ENCODE results near the gene TSR3. TPM values are rescaled to one million over a fixed set of nuclear protein-coding genes. Genes with fewer than 3 reads are reported as not detected.
A peak's percentile ranks its signal among the peaks of the same experiment; 100 is the strongest.
"Not testable (repeated sequence)": the region's sequence is repeated elsewhere in the genome, so short reads cannot be mapped to it uniquely, and the experiment has no call there.

TSR3 gene
- total RNA-seq, 1 experiment from 2014 or later = 101 TPM

DNA sequence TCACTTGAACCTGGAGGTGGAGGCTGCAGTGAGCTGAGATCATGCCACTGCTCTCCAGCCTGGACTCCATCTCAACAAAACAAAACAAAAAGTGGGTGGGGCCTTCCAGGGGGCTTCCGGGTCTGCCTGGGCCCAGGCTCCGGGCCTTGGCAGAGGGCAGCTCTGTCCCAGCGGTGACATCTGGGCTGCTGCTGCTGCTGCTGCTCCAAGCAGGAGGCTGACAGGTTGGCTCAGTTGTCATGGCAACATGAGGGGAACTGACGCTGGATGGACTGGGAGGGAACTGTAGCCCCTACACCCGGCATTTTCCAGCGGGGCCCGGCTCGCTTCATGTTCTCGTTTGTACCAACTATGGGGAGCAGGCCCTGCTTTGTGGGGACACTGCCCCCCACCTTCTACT is 14.2 kb downstream of the TSR3 start:
- DNase-seq (ENCODE audit: low read depth) = no peak

DNA sequence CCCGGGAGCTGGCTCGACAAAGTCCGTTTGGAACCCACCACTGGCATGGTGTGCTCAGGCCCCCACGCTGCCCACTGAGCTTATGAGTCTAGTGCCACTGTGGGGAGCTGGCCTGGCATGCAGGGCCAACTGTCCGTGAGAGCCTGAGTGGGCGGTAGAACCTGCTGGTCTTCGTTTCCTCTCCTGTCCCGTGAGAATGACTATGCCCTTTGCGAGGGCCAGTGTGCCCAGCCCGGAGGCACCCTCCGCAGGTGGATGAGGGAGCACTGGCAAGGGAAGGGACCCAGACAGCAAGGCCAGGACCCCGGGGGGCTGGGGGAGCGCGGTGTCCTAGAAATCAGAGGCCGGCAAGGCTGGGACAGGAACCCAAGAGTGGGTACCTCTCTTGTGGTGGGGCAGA is 15.1 kb downstream of the TSR3 start:
- DNase-seq (ENCODE audit: low read depth) = no peak

DNA sequence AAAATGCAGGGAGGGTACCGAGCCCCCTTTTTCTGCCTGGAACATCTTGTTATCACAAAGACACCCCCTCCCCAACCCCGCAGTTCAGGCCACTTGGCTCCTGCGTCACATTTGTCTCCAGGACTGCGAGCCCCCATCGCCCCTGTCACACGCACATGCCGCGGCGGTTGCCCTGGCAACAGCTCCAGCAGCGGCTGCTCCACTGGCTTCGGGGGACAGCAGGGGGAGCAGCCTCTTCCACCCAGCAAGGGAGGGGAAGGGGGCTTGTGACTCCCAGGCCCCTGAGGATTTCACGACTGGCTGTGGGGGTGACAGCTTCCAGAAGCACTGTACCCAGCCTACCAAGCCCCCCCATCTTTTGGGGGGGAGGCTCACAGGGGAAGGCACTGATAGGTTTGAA is 15.7 kb downstream of the TSR3 start:
- no peak for DNase-seq (ENCODE audit: low read depth)

DNA sequence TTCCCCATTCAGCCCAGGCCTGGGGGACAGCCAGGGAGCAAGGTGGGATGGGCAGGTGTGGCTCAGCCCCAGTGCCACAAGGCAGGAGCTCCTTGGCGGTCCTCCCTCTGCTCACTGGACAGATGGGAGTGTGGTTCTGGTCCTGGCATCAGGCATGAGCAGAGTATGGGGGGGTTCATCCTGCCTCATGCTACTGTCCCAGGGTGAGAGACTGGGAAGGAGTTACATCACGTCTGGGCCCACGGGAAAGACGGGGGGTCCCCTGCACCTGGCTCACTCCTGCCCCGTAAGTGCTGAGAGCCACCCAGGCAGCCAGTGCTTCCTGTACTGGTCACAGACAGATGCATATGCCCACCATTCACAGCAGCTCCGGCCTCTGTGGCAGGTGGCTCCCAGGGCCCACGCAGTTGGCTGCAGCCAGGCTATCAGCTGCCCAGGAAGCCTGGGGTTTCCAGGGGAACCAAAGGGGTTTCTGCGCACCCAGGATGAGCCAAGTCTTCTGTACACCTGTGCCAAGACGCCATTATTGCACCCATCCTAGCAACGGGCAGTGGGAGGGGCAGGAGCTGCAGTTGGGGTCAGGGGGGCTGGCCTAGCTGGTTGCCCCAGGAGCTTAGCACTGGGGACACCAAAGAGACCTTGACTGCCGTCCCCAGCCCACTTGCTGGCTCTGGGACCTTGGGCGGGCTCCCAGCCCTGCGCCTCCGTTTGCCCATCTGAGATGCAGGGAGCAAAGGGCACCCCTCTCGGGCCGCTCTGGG is 16.3 kb downstream of the TSR3 start:
- no peak for DNase-seq (ENCODE audit: low read depth)

DNA sequence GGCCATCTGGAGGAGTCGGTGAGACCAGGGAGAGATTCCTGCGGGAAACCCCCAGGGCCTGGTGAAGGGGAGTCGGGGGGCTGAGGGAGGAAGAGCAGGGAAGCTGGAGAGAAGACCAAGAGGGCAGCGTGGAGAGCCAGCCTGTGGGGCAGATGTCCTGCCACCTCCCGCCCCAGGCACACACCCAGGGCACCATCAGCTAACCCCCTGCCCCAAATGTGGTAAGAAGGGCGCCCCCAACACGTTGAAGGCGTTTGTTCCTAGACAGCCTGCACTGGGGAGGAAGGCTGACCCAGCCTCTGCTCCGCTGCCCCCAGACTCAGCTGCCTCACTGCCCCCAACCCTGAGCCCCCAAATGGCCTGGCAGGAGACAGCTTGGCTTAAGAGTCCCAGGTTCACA is 16.9 kb downstream of the TSR3 start:
- DNase-seq (ENCODE audit: low read depth) = no peak

DNA sequence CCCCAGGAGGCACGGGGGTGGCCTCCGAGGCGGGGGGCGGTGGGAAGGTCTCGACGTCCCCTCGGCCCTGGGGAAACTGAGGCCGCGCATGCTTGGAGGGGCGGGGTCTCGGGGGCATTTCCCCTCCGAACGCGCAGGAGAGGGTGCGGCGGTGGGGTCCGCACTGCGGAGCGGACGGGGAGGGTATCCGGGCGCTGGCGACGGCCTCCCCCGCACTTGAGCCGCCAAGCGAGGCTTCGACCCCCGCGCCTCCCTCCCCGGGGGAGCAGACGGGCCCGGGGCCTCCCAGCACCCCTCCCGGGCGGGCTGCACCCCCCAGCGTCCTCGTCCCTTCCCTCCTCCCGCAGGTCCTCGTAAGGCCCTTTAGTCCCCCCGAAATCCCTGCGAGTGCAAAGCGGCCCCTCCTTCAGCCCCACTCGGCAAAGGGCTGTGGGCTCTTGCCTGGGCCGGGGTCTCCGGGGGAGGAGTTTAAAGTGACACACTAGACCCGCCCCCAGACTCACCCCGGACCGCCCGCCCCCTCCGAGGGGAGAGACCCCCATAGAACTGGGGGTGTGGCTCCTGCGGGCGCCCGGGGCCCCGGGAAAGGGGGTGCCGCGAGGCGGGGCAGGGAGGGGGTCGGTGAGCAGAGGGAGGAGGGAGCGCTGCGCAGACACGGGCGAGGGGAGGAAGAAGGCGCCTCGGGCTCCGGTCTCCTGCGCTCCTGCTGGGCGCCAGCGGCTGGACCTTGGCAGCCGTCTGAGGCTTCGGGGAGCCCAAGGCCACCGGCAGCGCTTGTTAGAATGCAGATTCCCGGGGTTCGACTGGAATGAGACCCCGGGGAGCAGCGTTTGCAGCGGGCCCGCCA is 17.6 kb downstream of the TSR3 start:
- no peak for DNase-seq (ENCODE audit: low read depth)

DNA sequence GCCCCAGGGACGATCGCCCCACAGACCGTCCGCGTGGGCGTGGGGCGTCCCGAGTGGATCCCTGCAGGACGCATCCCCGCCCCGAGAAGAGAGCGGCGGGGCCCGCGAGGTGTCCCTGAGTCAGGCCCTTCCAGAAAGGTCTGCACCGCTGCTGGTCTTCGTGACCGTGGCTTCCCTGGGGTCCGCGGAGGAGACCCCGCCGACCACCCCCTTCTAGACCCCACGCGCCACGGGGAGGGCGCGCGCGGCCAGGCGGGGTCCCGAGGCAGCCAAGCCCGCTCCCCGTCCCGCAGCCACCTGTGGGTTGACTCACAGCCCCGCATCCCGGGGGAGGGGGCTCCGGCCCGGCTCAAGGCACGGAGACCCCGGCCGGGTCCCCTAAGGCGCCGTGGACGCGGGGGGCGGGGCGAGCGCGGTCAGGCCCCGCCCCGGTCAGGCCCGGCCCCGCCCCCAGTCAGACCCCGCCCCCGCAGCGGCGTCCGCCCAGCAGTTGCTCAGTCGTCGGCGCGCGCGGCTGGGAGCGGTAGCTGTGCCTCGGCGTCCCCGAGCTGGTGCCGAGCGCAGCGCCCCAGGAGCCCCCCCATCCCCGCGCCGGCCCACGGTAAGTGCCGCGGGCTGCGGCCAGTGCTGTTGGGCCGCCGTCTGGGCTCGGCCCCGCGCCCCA is 18.4 kb downstream of the TSR3 start, which contains the start of gene BAIAP3:
Gene BAIAP3, plus strand, starts transcription at position 497 of the 664 bp plus-strand sequence. CDS start 4,905 bp downstream, outside the sequence.
- DNase-seq (ENCODE audit: low read depth) = no peak

DNA sequence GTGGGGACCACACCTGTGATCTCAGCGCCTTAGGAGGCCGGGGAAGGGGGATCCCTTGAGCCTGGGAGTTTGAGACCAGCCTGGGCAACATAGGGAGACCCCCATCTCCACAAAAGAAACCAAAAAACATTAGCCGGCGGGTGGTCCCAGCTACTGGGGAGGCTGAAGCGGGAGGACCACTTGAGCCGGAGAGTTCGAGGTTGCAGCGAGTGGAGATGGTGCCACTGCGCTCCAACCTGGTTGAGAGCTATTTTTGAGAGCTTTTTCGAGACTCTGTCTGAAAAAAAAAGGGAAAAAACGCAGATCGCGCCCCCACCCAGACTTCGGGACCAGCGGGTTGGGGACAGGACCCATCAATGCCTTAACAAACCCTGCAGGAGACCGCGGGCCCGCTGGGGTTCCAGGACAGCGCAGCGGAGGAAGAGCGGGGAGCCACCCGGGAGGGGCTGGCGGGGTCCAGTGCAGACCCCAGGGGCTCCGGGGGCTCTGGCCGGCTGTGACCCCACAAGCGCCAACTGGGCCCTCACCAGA is 19.0 kb downstream of the TSR3 start:
- no peak for DNase-seq (ENCODE audit: low read depth)

DNA sequence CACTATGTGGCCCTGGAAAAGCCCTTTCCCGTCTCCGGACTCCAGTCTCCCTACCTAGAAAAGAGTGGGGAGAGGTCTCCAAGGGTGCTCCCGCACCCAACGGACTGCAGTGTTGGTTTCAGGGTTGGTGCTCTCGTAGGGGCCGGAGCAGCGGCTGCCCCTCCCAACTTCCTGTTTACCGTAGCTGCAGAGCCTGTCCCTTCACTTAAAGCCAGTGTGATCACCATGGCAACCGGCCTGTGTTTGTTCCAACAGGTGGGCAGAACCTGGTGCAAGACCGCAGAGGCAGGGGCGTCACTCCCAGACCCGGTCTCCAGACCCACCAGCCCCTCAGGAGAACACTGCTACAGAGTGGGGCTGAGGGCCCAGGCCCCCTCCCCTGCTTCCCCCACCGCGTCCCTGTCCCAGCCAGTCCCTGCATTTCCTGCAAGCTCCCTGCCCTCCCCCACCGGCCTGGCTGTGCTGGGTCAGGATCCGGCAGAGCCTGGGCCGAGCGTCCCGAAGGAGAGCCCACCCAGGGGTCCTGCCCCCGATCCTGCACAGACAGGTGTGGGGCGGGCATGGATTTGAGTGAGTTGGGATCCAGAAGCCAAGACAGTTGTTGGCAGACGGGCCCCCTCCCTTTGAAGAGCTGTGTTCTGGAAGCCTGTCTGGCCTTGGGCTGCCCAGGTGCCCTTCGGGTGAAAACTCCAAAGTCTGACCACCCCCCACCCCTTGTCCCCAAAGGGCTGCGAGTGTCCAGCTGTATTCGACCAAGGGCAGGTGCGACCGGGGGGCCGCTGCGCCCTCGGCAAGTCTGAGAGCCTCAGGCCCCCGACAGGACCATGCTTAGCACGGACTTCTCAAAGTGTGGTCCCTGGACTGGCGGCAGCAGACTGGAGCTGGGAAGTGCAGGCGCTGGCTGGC is 19.7 kb downstream of the TSR3 start:
- DNase-seq (ENCODE audit: low read depth) = peak; percentile 91

DNA sequence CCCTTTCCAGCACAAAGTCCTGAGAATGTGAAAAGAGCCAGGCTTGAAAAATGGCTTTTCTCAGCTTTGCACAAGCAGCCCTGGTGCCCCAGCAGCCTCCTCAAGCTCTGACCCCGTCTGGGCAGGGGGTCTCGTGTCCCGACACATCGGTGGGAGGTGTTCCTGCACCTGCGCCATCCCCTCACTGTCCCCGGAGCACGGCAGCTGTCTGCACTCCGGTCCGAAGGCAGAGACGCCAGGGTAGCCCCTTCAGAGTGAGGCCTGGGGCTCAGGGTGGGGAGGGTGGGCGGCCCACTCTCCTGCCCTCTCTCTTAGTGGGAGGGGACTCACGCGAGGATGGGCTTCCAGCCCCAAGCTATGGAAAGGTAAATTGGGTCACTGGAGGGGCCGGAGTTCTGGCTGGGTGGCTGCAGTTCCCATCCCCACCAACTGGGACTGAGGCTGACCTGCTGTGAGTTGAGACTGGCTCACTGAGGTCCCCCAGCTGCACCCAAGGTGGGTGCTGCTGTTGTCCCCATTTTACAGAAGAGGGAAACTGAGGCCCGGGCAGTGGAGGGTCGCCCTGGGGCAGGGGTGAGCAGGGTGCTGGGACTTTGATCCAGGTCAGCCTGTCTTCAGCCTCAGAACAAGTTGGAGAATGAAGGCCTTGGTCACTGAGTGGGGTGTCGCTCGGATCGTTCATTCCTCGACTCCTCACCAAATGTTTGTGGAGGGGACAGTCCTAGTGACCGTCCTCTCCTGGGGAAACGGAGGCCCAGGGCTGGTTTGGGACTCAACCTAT is 20.6 kb downstream of the TSR3 start:
- DNase-seq (ENCODE audit: low read depth) = no peak

DNA sequence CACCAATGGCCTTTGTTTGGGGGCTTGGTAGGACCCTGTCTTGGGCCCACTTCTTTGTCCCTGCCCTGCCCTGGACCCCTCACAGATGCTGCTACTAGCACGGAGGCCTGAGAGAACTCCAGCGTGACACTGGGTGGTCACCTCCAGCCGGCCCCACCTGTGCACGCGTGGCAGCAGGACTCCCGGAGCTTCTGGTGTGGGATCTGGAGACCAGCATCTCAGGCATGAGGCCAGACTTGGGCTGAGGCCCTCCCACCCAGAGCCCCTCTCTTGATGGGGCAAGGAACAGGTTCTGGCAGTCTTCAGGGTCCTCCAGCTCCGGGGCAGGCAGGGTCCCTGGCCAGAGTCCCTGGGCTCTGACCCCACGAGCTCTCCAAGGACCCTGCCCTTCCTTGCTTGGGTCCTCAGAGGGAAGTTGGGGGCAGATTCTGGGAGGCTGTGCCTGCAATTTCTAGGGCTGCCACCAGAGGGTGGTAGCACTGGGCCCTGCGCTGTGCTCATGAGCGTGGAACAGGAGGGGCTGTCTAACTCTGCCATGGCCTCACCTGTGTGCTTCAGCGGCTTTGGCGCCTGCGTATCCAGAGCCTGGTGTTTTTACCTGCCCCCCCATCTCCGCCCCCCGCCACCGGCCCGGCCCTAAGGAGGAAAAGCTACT is 21.3 kb downstream of the TSR3 start:
- no peak for DNase-seq (ENCODE audit: low read depth)

DNA sequence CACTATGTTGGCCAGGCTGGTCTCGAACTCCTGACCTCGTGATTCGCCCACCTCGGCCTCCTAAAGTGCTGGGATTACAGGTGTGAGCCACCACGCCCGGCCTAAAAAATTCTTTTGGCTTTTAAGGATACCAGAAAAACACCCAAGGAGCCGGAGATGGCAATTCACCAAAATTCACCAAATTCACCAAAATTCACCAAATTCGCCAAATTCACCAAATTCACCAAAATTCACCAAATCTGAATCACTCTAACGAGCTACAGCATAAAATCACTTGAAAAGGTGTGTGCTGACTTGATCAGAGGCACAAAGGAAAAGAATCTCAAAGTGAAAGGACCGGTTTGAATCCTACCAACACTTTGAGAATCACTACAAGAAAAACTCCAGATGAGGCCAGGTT is 22.7 kb downstream of the TSR3 start:
- DNase-seq (ENCODE audit: low read depth) = not testable (repeated sequence)

DNA sequence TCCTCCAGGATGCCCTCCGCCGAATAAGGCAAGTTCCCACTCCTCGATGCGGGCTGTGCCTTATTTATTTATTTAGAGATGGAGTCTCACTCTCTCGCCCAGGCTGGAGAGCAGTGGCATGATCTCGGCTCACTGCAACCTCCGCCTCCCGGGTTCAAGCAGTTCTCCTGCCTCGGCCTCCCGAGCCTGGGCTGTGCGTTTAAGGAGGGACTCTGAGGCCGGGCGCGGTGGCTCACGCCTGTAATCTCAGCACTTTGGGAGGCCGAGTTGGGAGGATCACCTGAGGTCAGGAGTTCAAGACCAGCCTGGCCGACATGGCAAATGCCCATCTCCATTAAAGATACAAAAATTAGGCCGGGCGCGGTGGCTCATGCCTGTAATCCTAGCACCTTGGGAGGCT is 23.5 kb downstream of the TSR3 start:
- DNase-seq (ENCODE audit: low read depth) = not testable (repeated sequence)

DNA sequence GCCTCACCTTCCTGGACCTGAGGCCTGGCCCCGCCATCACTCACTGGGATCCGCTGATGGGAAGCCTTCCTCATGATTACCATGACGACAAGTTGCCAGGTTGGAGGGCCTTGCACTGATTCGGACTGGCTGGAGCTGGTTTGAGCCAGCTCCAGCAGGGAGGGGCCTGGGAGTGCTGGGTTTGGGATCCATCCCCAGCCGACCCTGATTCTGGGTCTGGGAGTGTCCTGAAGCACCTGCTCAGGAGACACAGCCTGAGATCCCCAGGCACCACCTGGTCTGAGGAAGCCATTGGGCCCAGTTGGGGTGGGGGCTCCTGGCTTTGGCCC is 24.1 kb downstream of the TSR3 start:
- no peak for DNase-seq (ENCODE audit: low read depth)

DNA sequence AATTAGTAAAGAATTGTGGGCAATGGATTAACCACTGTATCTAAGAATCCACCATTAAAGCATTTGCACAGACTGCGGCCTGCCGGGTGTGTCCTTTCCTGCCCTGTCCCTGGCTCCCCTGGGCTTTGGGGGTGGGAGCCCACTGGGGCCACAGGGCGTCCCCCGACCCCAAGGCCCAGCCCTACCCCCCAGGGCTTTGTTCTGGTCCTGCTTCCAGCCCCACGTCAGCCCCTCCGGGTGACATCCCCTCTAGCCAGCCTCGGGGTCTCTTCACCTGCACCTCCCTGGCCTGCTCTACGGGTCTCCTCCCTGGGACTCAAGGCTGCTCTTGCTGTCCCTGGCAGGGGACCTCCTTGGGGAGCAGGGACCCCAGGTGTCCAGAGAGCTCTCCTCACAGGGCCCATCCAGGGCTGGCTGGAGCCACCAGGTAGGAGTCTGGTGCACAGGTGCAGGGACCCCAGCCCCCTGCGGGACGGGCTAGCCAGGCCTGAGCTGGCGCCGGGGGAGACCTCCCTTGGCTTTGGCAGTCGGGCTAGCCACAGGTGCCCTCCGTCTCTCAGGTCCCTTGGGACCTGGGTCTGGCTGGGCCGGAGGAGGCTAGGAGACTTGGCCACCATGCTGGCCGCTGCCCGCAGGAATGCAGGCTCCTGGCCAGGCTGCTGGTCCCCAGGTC is 24.6 kb downstream of the TSR3 start:
- no peak for DNase-seq (ENCODE audit: low read depth)

DNA sequence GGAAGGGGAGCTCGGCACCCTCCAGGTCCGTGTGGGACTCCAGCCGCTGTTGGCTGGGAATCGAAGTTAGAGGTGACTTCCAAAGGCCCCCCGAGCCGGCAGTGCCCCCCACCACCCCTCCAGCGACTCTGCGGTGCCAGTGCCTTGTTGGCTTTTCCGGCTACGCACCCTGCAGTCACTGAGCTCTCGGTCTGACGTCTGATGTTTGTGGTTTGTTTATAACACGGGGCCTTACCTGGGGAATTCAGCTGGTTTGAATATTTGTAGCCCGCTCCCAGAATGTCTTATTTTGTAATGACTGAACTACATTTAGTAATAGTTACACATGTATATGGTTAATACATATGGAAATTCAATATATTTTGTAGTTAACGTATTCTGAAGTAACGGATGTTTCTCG is 25.3 kb downstream of the TSR3 start:
- no peak for DNase-seq (ENCODE audit: low read depth)

DNA sequence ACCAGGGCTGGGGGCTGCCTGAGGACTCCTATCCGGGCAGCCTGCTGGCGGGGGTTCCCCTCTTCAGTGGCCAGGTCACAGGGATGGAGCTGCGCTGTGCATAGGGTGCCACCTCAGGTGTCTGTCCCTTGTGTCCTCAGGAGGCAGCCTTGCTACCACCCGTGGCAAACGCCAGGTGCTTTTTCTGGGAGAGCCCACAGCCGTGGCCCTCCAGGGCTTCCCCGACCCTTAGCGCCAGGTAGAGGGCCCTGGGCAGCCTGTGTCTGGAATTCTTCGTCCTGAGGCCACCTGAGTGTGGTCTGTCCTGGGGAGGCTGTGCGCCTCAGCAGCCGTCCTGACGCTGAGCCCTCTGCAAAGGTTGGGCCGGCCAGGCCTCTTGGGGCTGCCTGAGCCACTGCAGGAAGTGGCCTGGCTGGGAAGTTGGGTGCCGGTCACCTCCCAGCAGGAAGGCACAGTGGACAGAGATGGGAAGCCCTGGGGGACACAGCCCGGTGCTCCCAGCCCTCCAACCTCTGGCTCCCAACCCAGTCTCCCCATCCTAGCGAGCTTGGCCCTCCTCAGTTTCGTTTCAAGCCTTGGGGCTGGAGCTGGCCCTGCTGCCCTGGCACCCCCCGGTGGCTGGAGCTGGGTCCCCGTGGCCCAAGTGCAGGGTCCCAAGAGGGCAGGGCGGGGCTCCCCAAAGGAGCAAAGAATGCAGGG is 25.9 kb downstream of the TSR3 start:
- DNase-seq (ENCODE audit: low read depth) = no peak

DNA sequence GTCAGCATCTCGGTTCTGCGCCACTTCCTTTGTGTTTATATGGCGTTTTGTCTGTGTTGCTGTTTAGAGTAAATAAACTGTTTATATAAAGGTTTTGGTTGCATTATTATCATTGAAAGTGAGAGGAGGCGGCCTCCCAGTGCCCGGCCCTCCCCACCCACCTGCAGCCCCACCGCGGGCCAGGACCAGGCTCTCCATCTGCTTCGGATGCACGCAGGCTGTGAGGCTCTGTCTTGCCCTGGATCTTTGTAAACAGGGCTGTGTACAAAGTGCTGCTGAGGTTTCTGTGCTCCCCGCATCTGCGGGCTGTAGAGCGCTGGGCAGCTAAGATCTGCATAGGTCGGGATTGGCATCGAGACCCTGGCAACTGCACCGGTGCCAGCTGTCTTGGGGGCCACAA is 26.4 kb downstream of the TSR3 start:
- DNase-seq (ENCODE audit: low read depth) = no peak

All from M059J (cell line).